ENCODE measurements around the gene COG8. TPM values are rescaled to one million over a fixed set of nuclear protein-coding genes. Genes with fewer than 3 reads are reported as not detected.
"Not testable (repeated sequence)": the region's sequence is repeated elsewhere in the genome, so short reads cannot be mapped to it uniquely, and the experiment has no call there.

Gene COG8
- total RNA-seq (2014; rRNA removed; shearing (Covaris generic)): 71.3 and 74.8 TPM in 2 replicates

- peak; percentile 98 for DNase-seq (ENCODE audit: low spot score)
Observed at GRCh38 chr16:69339289-69340094, at the start of gene COG8, which contains the start of gene NIP7. TSS of gene COG8 (minus strand) at chr16:69339564. CDS start at chr16:69339552, 12 bp downstream. TSS of gene NIP7 (plus strand) at chr16:69339772. CDS start at chr16:69339830, 58 bp downstream.

- peak; percentile 37 for DNase-seq (ENCODE audit: low spot score)
Observed at GRCh38 chr16:69386596-69386995, 47.2 kb upstream of the COG8 start.

DNA sequence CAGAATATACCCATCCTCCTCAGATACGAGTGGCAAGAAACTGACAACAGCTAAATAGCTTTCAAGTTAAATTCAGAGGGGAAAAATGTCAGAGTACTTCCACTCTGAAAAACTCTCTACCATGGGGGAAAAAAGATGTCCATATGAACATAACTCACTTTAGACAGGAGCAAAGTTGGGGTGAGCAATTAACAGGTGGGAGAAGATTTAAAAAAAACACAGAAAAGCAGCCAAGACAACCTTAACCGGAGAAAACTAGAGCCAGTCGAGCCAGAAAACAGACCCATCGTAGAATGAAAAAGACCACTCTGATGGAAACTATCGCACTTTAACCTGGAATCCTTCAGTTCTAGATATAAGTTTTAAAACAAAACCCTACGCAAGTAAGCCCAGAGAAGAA is 45.6 kb upstream of the COG8 start:
- no peak for DNase-seq (ENCODE audit: low spot score)

DNA sequence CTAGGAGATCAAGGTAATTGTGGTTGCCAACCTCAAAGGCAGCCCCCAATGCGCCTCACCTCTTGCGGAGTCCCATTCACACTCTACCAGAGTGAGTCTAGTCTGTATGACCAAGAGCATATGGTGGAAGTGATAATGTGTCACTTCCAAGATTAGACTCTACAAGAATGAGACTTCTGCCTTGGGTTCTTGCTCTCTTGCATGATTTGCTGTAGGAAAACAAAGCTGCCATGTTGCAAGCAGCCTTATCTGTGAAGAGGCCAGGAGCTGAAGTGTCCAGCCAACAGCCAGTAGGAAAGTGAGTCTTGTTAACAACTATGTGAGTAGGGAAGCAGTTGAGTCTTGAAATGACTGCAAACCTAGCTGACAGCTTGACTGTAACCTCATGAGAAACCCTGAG is 43.1 kb upstream of the COG8 start:
- DNase-seq (ENCODE audit: low spot score): no peak

DNA sequence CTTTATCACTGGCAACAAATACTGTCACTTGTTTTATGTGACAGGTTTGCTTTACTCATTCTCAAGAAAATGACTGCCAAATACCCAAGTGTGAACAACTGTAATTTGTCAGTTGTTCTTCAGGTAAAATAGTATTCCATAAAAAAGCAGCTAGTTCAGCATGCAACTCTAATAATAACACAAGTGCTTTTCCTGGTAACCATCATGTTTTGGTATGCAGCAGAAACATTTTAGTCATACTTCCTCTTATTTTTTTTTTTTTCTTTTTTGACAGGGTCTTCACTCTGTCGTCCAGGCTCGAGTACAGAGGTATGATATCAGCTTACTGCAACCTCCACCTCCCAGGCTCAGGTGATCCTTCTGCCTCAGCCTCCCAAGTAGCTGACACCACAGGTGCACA is 41.9 kb upstream of the COG8 start:
- DNase-seq (ENCODE audit: low spot score): no peak

DNA sequence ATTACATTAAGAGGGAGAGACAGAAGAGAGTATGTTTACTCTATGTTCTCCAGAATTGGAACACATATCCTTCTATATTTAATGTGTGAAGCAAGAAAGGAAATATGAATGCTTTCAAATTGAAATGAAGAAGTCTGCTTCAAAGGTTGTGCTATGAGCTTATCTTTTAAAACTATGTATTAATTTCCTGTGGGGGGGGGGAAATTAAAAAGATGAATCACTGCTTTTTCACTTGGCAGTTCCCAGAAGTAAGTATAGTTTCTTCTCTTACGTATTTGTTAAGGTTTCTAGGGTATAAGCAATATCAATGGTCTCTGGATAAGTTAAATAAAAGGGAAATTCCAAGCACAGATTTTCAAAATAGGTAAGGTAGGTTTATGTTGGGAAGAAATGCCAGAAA is 39.4 kb upstream of the COG8 start:
- no peak for DNase-seq (ENCODE audit: low spot score)

- DNase-seq (ENCODE audit: low spot score): no peak
Observed at GRCh38 chr16:69378036-69378435, 38.7 kb upstream of the COG8 start.

DNA sequence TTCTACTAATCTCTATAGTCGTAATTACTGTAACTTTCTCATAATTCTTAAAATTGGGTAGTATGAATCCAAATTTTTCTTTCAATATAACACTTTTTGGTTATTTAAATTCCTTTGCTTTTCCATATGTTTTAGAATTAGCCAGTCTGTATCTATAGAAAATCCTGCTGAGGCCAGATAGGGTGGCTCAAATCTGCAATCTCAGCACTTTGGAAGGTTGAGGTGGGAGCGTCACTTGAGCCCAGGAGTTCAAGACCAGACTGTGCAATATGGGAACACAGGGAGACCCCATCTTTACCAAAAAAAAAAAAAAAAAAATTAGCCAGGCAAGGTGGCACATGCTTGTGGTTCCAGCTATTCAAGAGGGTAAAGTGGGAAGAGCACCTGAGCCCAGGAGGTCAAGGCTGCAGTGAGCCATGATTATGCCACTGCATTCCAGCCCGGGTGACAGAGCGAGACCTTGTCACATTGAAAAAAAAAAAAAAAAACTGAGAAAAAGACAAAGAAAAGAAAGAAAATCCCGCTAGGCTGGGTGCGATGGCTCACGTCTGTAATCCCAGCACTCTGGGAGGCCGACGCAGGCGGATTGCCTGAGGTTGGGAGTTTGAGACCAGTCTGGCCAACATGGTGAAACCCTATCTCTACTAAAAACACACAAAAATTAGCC is 37.2 kb upstream of the COG8 start:
- no peak for DNase-seq (ENCODE audit: low spot score)

DNA sequence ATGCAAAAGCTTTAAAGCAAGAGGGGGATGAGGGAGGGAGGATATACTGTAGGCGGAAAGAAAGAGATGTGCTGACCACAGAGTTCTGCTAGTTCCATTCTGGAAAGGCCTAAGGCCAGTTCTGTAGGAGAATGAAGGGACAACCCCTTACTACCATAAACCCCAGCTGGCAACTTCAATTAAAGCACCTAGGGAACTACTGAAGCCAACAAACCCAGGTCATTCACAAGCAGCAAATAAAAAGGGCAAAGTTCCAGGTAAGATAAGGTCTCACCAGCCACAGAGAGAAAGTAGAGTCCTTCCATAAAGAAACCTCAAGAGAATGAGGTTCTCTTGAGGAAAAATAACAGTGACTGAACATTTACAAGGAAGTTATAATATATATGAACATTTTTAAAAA is 33.7 kb upstream of the COG8 start:
- no peak for DNase-seq (ENCODE audit: low spot score)

DNA sequence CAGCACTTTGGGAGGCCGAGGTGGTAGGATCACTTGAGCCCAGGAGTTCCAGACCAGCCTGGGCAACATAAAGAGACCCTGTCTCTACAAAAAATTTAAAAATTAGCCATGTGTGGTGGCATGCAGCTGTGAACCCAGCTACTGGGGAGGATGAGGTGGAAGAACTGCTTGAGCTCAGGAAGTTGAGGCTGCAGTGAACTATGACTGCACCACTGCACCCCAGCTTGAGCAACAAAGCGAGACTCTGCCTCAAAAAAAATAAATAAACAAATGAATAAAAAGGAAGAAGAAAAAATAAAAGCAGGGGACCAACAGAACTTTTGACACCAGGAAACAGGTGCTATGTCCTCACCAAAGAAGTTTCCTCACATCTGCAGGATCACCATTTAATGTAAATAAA is 32.2 kb upstream of the COG8 start:
- no peak for DNase-seq (ENCODE audit: low spot score)

- no peak for DNase-seq (ENCODE audit: low spot score)
Observed at GRCh38 chr16:69368866-69369265, 29.5 kb upstream of the COG8 start.

- DNase-seq (ENCODE audit: low spot score): no peak
Observed at GRCh38 chr16:69367980-69368379, 28.6 kb upstream of the COG8 start.

DNA sequence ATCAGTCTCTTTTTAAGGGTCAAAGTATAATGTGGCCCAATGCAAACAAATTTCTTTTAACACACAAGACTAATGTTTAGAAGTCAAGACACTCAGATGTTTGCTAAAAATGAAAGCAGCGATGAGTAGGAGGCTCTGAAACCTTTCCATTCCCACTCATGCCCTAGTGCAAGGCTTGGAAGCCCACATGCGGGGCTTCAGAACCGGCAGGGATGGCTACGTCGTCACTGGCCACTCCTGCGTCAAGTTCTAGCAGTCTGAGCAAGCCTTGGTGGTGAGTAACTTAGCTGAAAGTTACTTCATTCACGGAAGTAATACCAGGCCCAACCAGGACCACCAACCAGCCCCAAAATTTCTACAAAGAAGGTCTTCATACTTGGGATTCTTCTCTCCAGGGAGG is 27.1 kb upstream of the COG8 start:
- DNase-seq (ENCODE audit: low spot score): no peak

- no peak for DNase-seq (ENCODE audit: low spot score)
Observed at GRCh38 chr16:69365901-69366300, 26.5 kb upstream of the COG8 start.

DNA sequence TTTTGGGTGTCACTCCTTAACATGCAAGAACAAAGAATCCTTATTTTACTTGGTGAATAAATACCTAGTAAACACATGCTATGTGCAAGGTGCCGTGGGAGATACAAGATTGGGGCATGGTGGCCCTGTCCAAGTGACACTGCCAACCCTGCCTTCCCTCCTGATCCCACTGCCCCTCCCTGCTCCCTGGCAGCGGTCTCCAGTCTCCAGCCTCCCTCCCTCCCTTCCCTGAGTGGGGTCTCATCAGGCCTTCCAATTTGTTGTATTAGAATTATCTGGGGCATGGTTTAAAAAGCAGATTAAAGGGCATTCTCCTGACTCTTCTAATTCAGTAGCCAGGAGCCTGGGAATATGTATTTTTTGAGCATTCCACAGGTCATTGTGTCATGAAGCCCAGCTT is 24.7 kb upstream of the COG8 start:
- DNase-seq (ENCODE audit: low spot score): no peak

- no peak for DNase-seq (ENCODE audit: low spot score)
Observed at GRCh38 chr16:69363281-69363717, 23.9 kb upstream of the COG8 start.

- DNase-seq (ENCODE audit: low spot score): not testable (repeated sequence)
Observed at GRCh38 chr16:69360070-69360469, 20.7 kb upstream of the COG8 start.

DNA sequence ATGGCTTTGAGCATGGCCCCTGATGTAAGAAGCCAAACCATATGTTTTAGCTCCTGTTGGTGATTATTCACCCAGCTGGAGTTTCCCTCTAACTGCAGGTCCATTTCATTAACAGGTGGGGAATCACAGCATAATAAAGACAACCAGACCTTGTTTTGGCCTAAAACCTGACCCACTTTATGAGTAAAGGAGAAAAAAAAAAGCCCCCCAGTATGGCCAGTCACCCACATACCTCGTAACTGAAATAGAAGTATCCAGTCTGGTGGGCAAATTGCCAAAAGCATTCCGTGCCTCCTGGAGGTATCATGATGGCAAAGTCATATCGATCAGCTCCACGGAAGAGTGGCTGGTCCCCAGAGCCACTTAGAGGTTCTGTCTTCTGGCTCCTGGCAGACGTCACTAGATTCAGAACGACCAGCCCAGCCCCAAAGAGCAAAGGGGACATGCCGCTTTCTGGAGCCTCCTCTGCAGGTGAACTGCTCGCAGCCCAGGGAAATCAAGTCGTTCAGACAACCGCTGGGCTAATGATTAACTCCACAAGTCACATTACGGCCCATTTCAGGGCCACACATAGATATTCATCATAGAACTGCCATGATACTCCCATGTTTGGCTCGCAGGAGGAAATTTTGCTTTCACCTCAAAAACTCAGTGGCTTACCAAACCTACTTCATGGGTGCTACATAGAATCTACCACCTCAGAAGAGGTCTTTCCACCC is 12.1 kb upstream of the COG8 start, which contains the start of gene TMED6:
Gene TMED6, minus strand, starts transcription at position 478 of the 719 bp plus-strand sequence. Its CDS starts 33 bp downstream, at position 445.
- no peak for DNase-seq (ENCODE audit: low spot score)

GRCh38 chr16:69350536-69351133 is 11.3 kb upstream of the COG8 start:
- DNase-seq (ENCODE audit: low spot score): no peak

GRCh38 chr16:69349536-69349935 is 10.2 kb upstream of the COG8 start:
- DNase-seq (ENCODE audit: low spot score): no peak

DNA sequence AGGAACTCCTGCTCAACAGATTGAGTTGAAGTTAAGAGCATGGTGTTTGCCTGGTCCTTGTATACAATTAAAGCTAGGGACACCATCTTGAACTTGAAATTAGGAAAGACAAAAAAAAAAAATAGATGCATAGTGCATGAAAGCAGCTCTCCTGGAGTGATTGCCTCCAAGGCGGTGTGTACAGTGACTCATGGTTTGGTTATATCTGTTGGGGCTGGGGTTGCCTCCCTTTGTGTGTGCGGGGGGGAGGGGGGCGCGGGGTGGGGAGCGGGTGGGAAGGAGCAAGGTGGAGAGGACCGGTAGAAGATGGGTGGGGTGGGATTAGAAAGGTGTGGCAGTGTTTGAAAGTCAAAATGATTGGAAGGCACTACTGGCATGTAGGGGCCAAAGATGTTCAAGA is 8.9 kb upstream of the COG8 start:
- DNase-seq (ENCODE audit: low spot score): no peak

DNA sequence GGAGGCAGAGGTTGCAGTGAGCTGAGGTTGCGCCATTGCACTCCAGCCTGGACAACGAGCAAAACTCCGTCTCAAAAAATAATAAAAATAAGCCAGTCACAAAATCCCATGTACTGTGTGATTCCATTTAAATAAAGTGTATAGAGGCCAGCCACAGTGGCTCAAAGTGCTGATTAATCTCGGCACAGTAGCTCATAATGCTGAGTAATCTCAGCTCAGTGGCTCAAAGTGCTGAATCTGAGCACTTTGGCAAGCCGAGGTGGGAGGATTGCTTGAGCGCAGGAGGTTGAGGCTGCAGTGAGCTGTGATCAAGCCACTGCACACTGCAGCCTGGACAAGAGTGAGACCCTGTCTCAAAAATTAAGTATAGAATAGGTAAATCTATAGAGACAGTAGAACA is 7.3 kb upstream of the COG8 start:
- no peak for DNase-seq (ENCODE audit: low spot score)

Data from A172 (cell line).